ENCODE results near the gene PAFAH2.

The PAFAH2 gene

GRCh38 chr1:26005434-26006105, 7.7 kb upstream of the PAFAH2 start:
- in situ Hi-C loops (cut with HindIII; ENCODE audit: low sequenced_read_pairs), result no loop called here
- no peak overlapping the region for H3K4me3 ChIP-seq (ENCODE audit: low read depth, low read length)
- no peak for DNase-seq (ENCODE audit: low read depth, low spot score)
- TF ChIP-seq CTCF (IDR thresholded peaks at IDR 0.05; ENCODE audit: low read depth, low read length), result no peak

GRCh38 chr1:26003756-26004155, 5.9 kb upstream of the PAFAH2 start:
- no peak overlapping the region for H3K4me3 ChIP-seq (ENCODE audit: low read depth, low read length)
- in situ Hi-C loops (cut with HindIII; ENCODE audit: low sequenced_read_pairs), result no loop called here
- DNase-seq (ENCODE audit: low read depth, low spot score), result no peak
- TF ChIP-seq CTCF (IDR thresholded peaks at IDR 0.05; ENCODE audit: low read depth, low read length), result no peak

GRCh38 chr1:26003262-26003661, 5.4 kb upstream of the PAFAH2 start:
- no peak for DNase-seq (ENCODE audit: low read depth, low spot score)
- in situ Hi-C loops (cut with HindIII; ENCODE audit: low sequenced_read_pairs), result no loop called here
- TF ChIP-seq CTCF (IDR thresholded peaks at IDR 0.05; ENCODE audit: low read depth, low read length), result no peak
- no peak overlapping the region for H3K4me3 ChIP-seq (ENCODE audit: low read depth, low read length)

- TF ChIP-seq CTCF (IDR thresholded peaks at IDR 0.05; ENCODE audit: low read depth, low read length), result no peak
- H3K4me3 ChIP-seq (ENCODE audit: low read depth, low read length), result no peak overlapping the region
- in situ Hi-C loops (cut with HindIII; ENCODE audit: low sequenced_read_pairs), result no loop called here
- DNase-seq (ENCODE audit: low read depth, low spot score), result no peak
Observed at GRCh38 chr1:25999041-25999800, 1.4 kb upstream of the PAFAH2 start.

GRCh38 chr1:25996966-25997827, 666 bp downstream of the PAFAH2 start:
- in situ Hi-C loops (cut with HindIII; ENCODE audit: low sequenced_read_pairs), result no loop called here
- peak overlapping the region; percentile 69 for H3K4me3 ChIP-seq (ENCODE audit: low read depth, low read length)
- TF ChIP-seq CTCF (IDR thresholded peaks at IDR 0.05; ENCODE audit: low read depth, low read length), result no peak
- peak; percentile 13 for DNase-seq (ENCODE audit: low read depth, low spot score)

GRCh38 chr1:25994402-25995150, 3.3 kb downstream of the PAFAH2 start:
- H3K4me3 ChIP-seq (ENCODE audit: low read depth, low read length), result no peak overlapping the region
- TF ChIP-seq CTCF (IDR thresholded peaks at IDR 0.05; ENCODE audit: low read depth, low read length), result no peak
- no peak for DNase-seq (ENCODE audit: low read depth, low spot score)
- in situ Hi-C loops (cut with HindIII; ENCODE audit: low sequenced_read_pairs), result no loop called here

Measured in astrocyte of the spinal cord (primary cell).